ENCODE measurements around the gene MSMB.
A peak's percentile ranks its signal among the peaks of the same experiment; 100 is the strongest.

MSMB gene

GRCh38 chr10:46073564-46073963 lies 27.5 kb upstream of the MSMB start:
- no peak overlapping the region for H3K4me3 ChIP-seq (ENCODE audit: low read depth, low read length)
- no peaks in the 10 kb centered on the region for H3K79me1 ChIP-seq (ENCODE audit: low read length)
- no CpG with 5 or more reads among the region's 1 CpG for WGBS (ENCODE audit: extremely low coverage, insufficient coverage, insufficient read length)
- H2AFZ ChIP-seq (ENCODE audit: insufficient read depth, low read length, poor library complexity): no peak overlapping the region
- H2AK5ac ChIP-seq (ENCODE audit: low read length): no peak overlapping the region
- H2BK120ac ChIP-seq (ENCODE audit: insufficient read depth, low read length, poor library complexity): no peak overlapping the region
- no peak overlapping the region for H2BK12ac ChIP-seq (ENCODE audit: low read length)
- H3K23ac ChIP-seq (ENCODE audit: low read length): no peak overlapping the region
- H4K8ac ChIP-seq (ENCODE audit: low read depth, low read length): no peak overlapping the region
- peaks cover 0 to 9% of the 10 kb centered on the region in 2 experiments for H3K4me1 ChIP-seq (ENCODE audit: control insufficient read depth in 1 of 2, insufficient read depth in 2 of 2, low read length in 2 of 2)
- no peak overlapping the region for H3K4me2 ChIP-seq (ENCODE audit: low read length)
- no peaks in the 10 kb centered on the region for H3K36me3 ChIP-seq (ENCODE audit: control insufficient read depth in 1 of 2, insufficient read depth in 2 of 2, low read length in 2 of 2)
- H3K27me3 ChIP-seq (ENCODE audit: insufficient read depth, low read length): no peaks in the 10 kb centered on the region
- no peak overlapping the region for H2BK5ac ChIP-seq (ENCODE audit: low read depth, low read length, poor library complexity)
- no peaks in the 10 kb centered on the region for H3K79me2 ChIP-seq (ENCODE audit: control insufficient read depth, insufficient read depth, low read length, poor library complexity)
- no peak overlapping the region for H3K14ac ChIP-seq (ENCODE audit: low read length)
- no peak overlapping the region for H3K9ac ChIP-seq (ENCODE audit: low read length)
- H4K12ac ChIP-seq (ENCODE audit: low read depth, low read length): no peak overlapping the region
- no peak for DNase-seq
- no peaks in the 10 kb centered on the region for H3K9me3 ChIP-seq (ENCODE audit: insufficient read depth, low read depth, low read length)
- H4K91ac ChIP-seq (ENCODE audit: low read depth, low read length): no peak overlapping the region
- H3K18ac ChIP-seq (ENCODE audit: low read length): no peak overlapping the region
- no peak overlapping the region for H3K4ac ChIP-seq (ENCODE audit: low read depth, low read length)
- no peak overlapping the region for H3K27ac ChIP-seq (ENCODE audit: low read depth, low read length)

- no peak overlapping the region for H4K8ac ChIP-seq (ENCODE audit: low read depth, low read length)
- no peak overlapping the region for H2AFZ ChIP-seq (ENCODE audit: insufficient read depth, low read length, poor library complexity)
- H3K9ac ChIP-seq (ENCODE audit: low read length): no peak overlapping the region
- no peak overlapping the region for H3K14ac ChIP-seq (ENCODE audit: low read length)
- DNase-seq: peak; percentile 23 to 65
- no peaks in the 10 kb centered on the region for H3K27me3 ChIP-seq (ENCODE audit: insufficient read depth, low read length)
- H3K9me3 ChIP-seq (ENCODE audit: insufficient read depth, low read depth, low read length): no peaks in the 10 kb centered on the region
- H3K23ac ChIP-seq (ENCODE audit: low read length): no peak overlapping the region
- no peak overlapping the region for H2BK120ac ChIP-seq (ENCODE audit: insufficient read depth, low read length, poor library complexity)
- no peaks in the 10 kb centered on the region for H3K79me1 ChIP-seq (ENCODE audit: low read length)
- H3K4me1 ChIP-seq (ENCODE audit: control insufficient read depth in 1 of 2, insufficient read depth in 2 of 2, low read length in 2 of 2): peaks cover 0 to 9% of the 10 kb centered on the region in 2 experiments
- no peak overlapping the region for H3K27ac ChIP-seq (ENCODE audit: low read depth, low read length)
- no peak overlapping the region for H2AK5ac ChIP-seq (ENCODE audit: low read length)
- no peak overlapping the region for H3K4me2 ChIP-seq (ENCODE audit: low read length)
- no peaks in the 10 kb centered on the region for H3K79me2 ChIP-seq (ENCODE audit: control insufficient read depth, insufficient read depth, low read length, poor library complexity)
- H3K18ac ChIP-seq (ENCODE audit: low read length): no peak overlapping the region
- WGBS (ENCODE audit: extremely low coverage, insufficient coverage, insufficient read length): no CpG with 5 or more reads among the region's 6 CpGs
- H2BK12ac ChIP-seq (ENCODE audit: low read length): no peak overlapping the region
- no peak overlapping the region for H4K91ac ChIP-seq (ENCODE audit: low read depth, low read length)
- H3K4ac ChIP-seq (ENCODE audit: low read depth, low read length): no peak overlapping the region
- H4K12ac ChIP-seq (ENCODE audit: low read depth, low read length): no peak overlapping the region
- no peaks in the 10 kb centered on the region for H3K36me3 ChIP-seq (ENCODE audit: control insufficient read depth in 1 of 2, insufficient read depth in 2 of 2, low read length in 2 of 2)
- H2BK5ac ChIP-seq (ENCODE audit: low read depth, low read length, poor library complexity): no peak overlapping the region
- H3K4me3 ChIP-seq (ENCODE audit: low read depth, low read length): no peak overlapping the region
Measured at GRCh38 chr10:46070749-46071148, 24.7 kb upstream of the MSMB start.

GRCh38 chr10:46069771-46070463 lies 23.8 kb upstream of the MSMB start:
- Histone ChIP-seq H3K27me3 (ENCODE audit: insufficient read depth, low read length) (no peaks in the 10 kb centered on the region), H3K4me1 (ENCODE audit: control insufficient read depth in 1 of 2, insufficient read depth in 2 of 2, low read length in 2 of 2) (peaks cover 0 to 9% of the 10 kb centered on the region in 2 experiments), H2AK5ac (ENCODE audit: low read length) (no peak overlapping the region), H3K79me2 (ENCODE audit: control insufficient read depth, insufficient read depth, low read length, poor library complexity) (no peaks in the 10 kb centered on the region), H2BK5ac (ENCODE audit: low read depth, low read length, poor library complexity) (no peak overlapping the region), H2BK12ac (ENCODE audit: low read length) (no peak overlapping the region), H3K27ac (ENCODE audit: low read depth, low read length) (no peak overlapping the region), H3K4me3 (ENCODE audit: low read depth, low read length) (no peak overlapping the region), H2BK120ac (ENCODE audit: insufficient read depth, low read length, poor library complexity) (no peak overlapping the region), H3K18ac (ENCODE audit: low read length) (no peak overlapping the region), H3K14ac (ENCODE audit: low read length) (no peak overlapping the region), H3K9me3 (ENCODE audit: insufficient read depth, low read depth, low read length) (no peaks in the 10 kb centered on the region), H4K12ac (ENCODE audit: low read depth, low read length) (no peak overlapping the region), H3K4ac (ENCODE audit: low read depth, low read length) (no peak overlapping the region), H3K36me3 (ENCODE audit: control insufficient read depth in 1 of 2, insufficient read depth in 2 of 2, low read length in 2 of 2) (no peaks in the 10 kb centered on the region), H4K91ac (ENCODE audit: low read depth, low read length) (no peak overlapping the region), H3K23ac (ENCODE audit: low read length) (no peak overlapping the region), H3K9ac (ENCODE audit: low read length) (no peak overlapping the region), H3K79me1 (ENCODE audit: low read length) (no peaks in the 10 kb centered on the region), H2AFZ (ENCODE audit: insufficient read depth, low read length, poor library complexity) (no peak overlapping the region), H3K4me2 (ENCODE audit: low read length) (no peak overlapping the region), H4K8ac (ENCODE audit: low read depth, low read length) (no peak overlapping the region)
- WGBS (ENCODE audit: extremely low coverage, insufficient coverage, insufficient read length): no CpG with 5 or more reads among the region's 6 CpGs
- DNase-seq: peak; percentile 80 to 86

GRCh38 chr10:46068905-46069304 lies 22.8 kb upstream of the MSMB start:
- Histone ChIP-seq H2BK120ac (ENCODE audit: insufficient read depth, low read length, poor library complexity) (no peak overlapping the region), H3K14ac (ENCODE audit: low read length) (no peak overlapping the region), H3K79me1 (ENCODE audit: low read length) (no peaks in the 10 kb centered on the region), H2BK12ac (ENCODE audit: low read length) (no peak overlapping the region), H3K18ac (ENCODE audit: low read length) (no peak overlapping the region), H4K91ac (ENCODE audit: low read depth, low read length) (no peak overlapping the region), H3K4ac (ENCODE audit: low read depth, low read length) (no peak overlapping the region), H2AFZ (ENCODE audit: insufficient read depth, low read length, poor library complexity) (no peak overlapping the region), H3K9ac (ENCODE audit: low read length) (no peak overlapping the region), H3K4me3 (ENCODE audit: low read depth, low read length) (no peak overlapping the region), H2AK5ac (ENCODE audit: low read length) (no peak overlapping the region), H3K4me2 (ENCODE audit: low read length) (no peak overlapping the region), H3K27ac (ENCODE audit: low read depth, low read length) (no peak overlapping the region), H3K9me3 (ENCODE audit: insufficient read depth, low read depth, low read length) (no peaks in the 10 kb centered on the region), H3K4me1 (ENCODE audit: control insufficient read depth in 1 of 2, insufficient read depth in 2 of 2, low read length in 2 of 2) (peaks cover 0 to 9% of the 10 kb centered on the region in 2 experiments), H4K8ac (ENCODE audit: low read depth, low read length) (no peak overlapping the region), H3K36me3 (ENCODE audit: control insufficient read depth in 1 of 2, insufficient read depth in 2 of 2, low read length in 2 of 2) (no peaks in the 10 kb centered on the region), H3K79me2 (ENCODE audit: control insufficient read depth, insufficient read depth, low read length, poor library complexity) (no peaks in the 10 kb centered on the region), H2BK5ac (ENCODE audit: low read depth, low read length, poor library complexity) (no peak overlapping the region), H4K12ac (ENCODE audit: low read depth, low read length) (no peak overlapping the region), H3K27me3 (ENCODE audit: insufficient read depth, low read length) (no peaks in the 10 kb centered on the region), H3K23ac (ENCODE audit: low read length) (no peak overlapping the region)
- WGBS (ENCODE audit: extremely low coverage, insufficient coverage, insufficient read length): no CpG with 5 or more reads among the region's 2 CpGs
- no peak for DNase-seq

Measured in trophoblast cell (in vitro differentiated cells and primary cell).